Activated CD4-positive, alpha-beta memory T cell treated with anti-CD3 and anti-CD28 coated beads, Interleukin-2, amount 10 ng/mL, durations not matched to agents 7 days and 5 days (primary cell): ENCODE results near the gene OR4K1. TPM values are rescaled to one million over a fixed set of nuclear protein-coding genes. Genes with fewer than 3 reads are reported as not detected.

ENCODE experiments used
- CTCF ChIA-PET: fragments of 350-600 bp; sonication (Branson Sonifier 250); formaldehyde crosslinking; loops from one replicate; lab custom pipeline; 2021; ENCODE audit warnings: antibody characterized with exemption, inconsistent platforms; lab: Charles Lee
- POLR2A ChIA-PET: fragments of 350-600 bp; sonication (Branson Sonifier 250); formaldehyde crosslinking; loops from one replicate; lab custom pipeline; 2021; ENCODE audit warnings: antibody characterized with exemption; lab: Charles Lee
- DNase-seq: peaks from one replicate; pipeline ENCODE4 v3.0.0-alpha.2; 2020
- H3K27ac Mint-ChIP-seq: one replicate; pipeline ENCODE4 v1.8.0; 2021; ENCODE audit warnings: mild to moderate bottlenecking, mixed read lengths
- H3K27me3 Mint-ChIP-seq: one replicate; pipeline ENCODE4 v1.8.0; 2021; ENCODE audit warnings: mixed read lengths
- H3K36me3 Mint-ChIP-seq: one replicate; pipeline ENCODE4 v1.8.0; 2021; ENCODE audit warnings: low read depth, mixed read lengths
- H3K4me1 Mint-ChIP-seq: one replicate; pipeline ENCODE4 v1.8.0; 2021; ENCODE audit warnings: mixed read lengths
- H3K4me3 Mint-ChIP-seq: one replicate; pipeline ENCODE4 v1.8.0; 2021; ENCODE audit warnings: mild to moderate bottlenecking, mixed read lengths
- H3K9me3 Mint-ChIP-seq: one replicate; pipeline ENCODE4 v1.8.0; 2021; ENCODE audit warnings: mixed read lengths
- total RNA-seq, 2 experiments: library from RNA; stranded (reverse); gene quantifications; one replicate each; pipeline ENCODE4 v1.2.3, GENCODE V29; 2021

The OR4K1 gene
- not detected for total RNA-seq

GRCh38 chr14:19930617-19931016, at the start of gene OR4K1:
Gene OR4K1 (plus strand): TSS chr14:19930917. CDS start chr14:19935667, 4,750 bp downstream.
- no peak for DNase-seq
- no peak within 1 kb of the TSS for H3K27ac Mint-ChIP-seq
- ChIA-PET CTCF (no interaction called here), POLR2A (no interaction called here)
- no peak within 1 kb of the TSS for H3K4me3 Mint-ChIP-seq
- no peaks in the 10 kb centered on the region for H3K36me3 Mint-ChIP-seq
- no peaks in the 10 kb centered on the region for H3K9me3 Mint-ChIP-seq
- H3K27me3 Mint-ChIP-seq = no peaks in the 10 kb centered on the region
- no peaks in the 10 kb centered on the region for H3K4me1 Mint-ChIP-seq

DNA sequence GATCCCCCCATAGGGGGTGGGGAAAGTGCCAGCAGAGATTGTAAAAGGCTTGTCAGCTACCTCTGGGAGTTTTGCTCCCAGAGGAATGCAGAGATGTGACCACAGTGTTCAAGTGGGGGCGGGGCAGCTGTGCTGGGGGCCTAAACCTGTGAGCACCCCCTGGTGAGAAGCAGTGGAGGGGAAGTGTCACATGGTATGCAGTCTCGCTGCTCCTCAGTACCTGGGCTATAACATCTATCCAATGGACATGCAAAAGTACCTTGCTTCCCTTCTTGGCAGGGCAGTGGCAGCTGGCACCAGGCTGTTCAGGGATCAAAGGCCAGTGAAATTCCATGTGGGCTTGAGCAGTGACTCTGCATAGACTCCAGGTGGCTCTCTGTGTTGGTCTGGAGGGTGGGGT, 35.4 kb upstream of the OR4K1 start:
- Mint-ChIP-seq H3K4me3 (no peak overlapping the region), H3K27me3 (no peaks in the 10 kb centered on the region), H3K4me1 (no peaks in the 10 kb centered on the region), H3K36me3 (no peaks in the 10 kb centered on the region), H3K27ac (no peak overlapping the region), H3K9me3 (peaks cover 33% of the 10 kb centered on the region)
- ChIA-PET CTCF (no interaction called here), POLR2A (no interaction called here)
- DNase-seq = no peak

GRCh38 chr14:19900999-19901398, 29.7 kb upstream of the OR4K1 start:
- CTCF ChIA-PET = no interaction called here
- Mint-ChIP-seq H3K4me1 (no peaks in the 10 kb centered on the region), H3K9me3 (peaks cover 13% of the 10 kb centered on the region), H3K4me3 (no peak overlapping the region), H3K27ac (no peak overlapping the region), H3K27me3 (no peaks in the 10 kb centered on the region), H3K36me3 (no peaks in the 10 kb centered on the region)
- no peak for DNase-seq
- POLR2A ChIA-PET = no interaction called here

DNA sequence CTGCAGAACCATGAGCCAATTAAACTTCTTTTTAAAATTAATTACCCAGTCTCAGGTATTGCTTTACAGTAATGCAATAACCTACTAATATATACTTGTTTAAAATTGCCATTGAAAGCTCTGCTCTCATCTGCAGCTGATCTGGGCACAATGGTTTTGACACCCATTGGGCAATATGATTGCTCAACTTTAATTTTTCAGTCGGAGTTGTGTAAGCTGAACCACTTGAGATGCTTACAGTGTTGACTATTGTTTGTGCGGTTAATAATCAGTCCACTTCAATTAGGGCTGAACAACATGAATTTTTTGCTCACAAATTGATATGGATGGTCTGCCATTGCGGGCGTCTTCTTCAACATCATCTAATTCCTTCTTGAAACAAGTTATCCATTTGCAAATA, 28.3 kb upstream of the OR4K1 start:
- H3K27me3 Mint-ChIP-seq = no peaks in the 10 kb centered on the region
- no peak for DNase-seq
- peaks cover 3% of the 10 kb centered on the region for H3K9me3 Mint-ChIP-seq
- no peaks in the 10 kb centered on the region for H3K36me3 Mint-ChIP-seq
- H3K4me1 Mint-ChIP-seq = no peaks in the 10 kb centered on the region
- H3K4me3 Mint-ChIP-seq = no peak overlapping the region
- CTCF ChIA-PET = no interaction called here
- no peak overlapping the region for H3K27ac Mint-ChIP-seq
- POLR2A ChIA-PET = no interaction called here

- Mint-ChIP-seq H3K27ac (no peak overlapping the region), H3K4me1 (no peaks in the 10 kb centered on the region), H3K36me3 (no peaks in the 10 kb centered on the region), H3K27me3 (no peaks in the 10 kb centered on the region), H3K4me3 (no peak overlapping the region), H3K9me3 (peaks cover 6% of the 10 kb centered on the region)
- DNase-seq = no peak
- POLR2A ChIA-PET = no interaction called here
- CTCF ChIA-PET = no interaction called here
Observed at GRCh38 chr14:19906665-19907064, 24.1 kb upstream of the OR4K1 start.

DNA sequence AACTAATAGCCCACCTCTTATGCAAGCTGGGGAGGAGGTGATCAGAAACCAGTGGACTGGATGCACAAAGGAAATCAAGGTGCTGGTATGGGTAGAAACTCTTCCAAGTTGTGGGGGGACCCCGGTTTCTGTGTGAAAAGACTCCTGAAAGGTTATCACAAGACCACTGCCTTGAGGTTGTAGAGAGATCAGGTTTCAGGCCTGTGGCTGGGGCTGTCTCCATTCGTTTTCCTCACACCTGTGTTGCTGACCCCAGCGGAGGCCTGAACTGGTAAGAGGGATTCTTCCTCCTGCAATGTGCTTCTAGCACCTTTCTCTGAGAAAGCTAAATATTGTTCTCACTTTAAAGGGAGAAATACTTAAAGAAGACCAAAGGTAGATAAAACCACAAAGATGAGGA, 19.6 kb upstream of the OR4K1 start:
- Mint-ChIP-seq H3K4me3 (no peak overlapping the region), H3K4me1 (no peaks in the 10 kb centered on the region), H3K36me3 (no peaks in the 10 kb centered on the region), H3K9me3 (peaks cover 6% of the 10 kb centered on the region), H3K27ac (no peak overlapping the region), H3K27me3 (no peaks in the 10 kb centered on the region)
- POLR2A ChIA-PET = no interaction called here
- no peak for DNase-seq
- CTCF ChIA-PET = no interaction called here

DNA sequence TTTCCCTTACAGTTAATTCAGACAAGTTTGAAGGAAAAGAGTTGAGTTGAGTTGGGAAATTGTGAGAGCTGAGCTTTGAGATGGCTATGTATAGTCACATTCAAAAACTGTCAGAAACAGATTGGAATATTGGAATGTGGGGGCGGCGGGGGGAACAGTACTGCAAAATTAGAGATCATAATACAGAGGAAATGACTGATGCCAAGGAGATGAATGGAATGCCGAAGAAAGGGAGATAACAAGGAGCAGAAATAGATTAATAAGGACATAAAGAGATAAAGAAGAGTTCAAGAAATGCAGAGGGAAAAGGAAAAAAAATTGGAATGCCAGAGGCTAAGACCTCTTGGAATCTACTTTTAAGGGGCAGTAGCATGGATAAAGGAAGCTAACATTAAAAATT, 13.5 kb upstream of the OR4K1 start:
- Mint-ChIP-seq H3K9me3 (no peaks in the 10 kb centered on the region), H3K27me3 (no peaks in the 10 kb centered on the region), H3K4me1 (no peaks in the 10 kb centered on the region), H3K36me3 (no peaks in the 10 kb centered on the region), H3K4me3 (no peak overlapping the region), H3K27ac (no peak overlapping the region)
- no peak for DNase-seq
- POLR2A ChIA-PET = no interaction called here
- CTCF ChIA-PET = no interaction called here

- H3K36me3 Mint-ChIP-seq = no peaks in the 10 kb centered on the region
- POLR2A ChIA-PET = no interaction called here
- DNase-seq = no peak
- H3K27me3 Mint-ChIP-seq = no peaks in the 10 kb centered on the region
- H3K4me3 Mint-ChIP-seq = no peak overlapping the region
- no peak overlapping the region for H3K27ac Mint-ChIP-seq
- H3K9me3 Mint-ChIP-seq = no peaks in the 10 kb centered on the region
- CTCF ChIA-PET = no interaction called here
- H3K4me1 Mint-ChIP-seq = no peaks in the 10 kb centered on the region
Observed at GRCh38 chr14:19917955-19918518, 12.7 kb upstream of the OR4K1 start.

DNA sequence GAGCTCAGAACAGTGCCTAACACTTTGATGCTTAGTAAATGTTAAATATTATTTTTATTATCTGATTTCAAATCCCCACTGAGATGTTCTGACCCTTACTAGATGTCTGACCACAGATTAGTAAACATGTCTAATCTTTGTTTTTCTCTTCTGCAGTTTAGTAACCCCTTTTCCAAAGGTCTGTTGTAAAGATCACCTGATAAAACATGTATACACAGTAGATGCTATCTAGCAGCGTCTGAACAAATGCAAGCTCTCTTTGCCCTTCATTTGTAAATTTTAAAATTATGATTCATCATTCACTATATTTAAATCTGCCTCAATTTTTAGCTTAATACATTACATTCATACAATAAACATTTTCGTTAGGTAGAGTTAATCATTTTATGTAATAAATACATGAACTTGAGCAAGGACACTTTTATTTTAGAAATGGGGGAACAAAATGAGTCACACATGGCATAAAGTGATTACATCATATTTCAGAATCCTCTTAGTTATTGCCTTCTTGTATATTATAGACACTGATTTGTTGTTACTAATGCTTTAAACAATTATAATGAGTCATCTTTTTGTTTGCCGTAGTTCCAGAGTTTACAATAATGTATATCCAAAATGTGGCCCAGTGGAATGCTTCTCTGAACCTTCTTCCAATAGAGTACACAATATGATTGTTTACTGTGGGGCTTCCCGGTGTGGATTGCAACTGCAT, 12.0 kb upstream of the OR4K1 start:
- ChIA-PET CTCF (no interaction called here), POLR2A (no interaction called here)
- Mint-ChIP-seq H3K9me3 (no peaks in the 10 kb centered on the region), H3K4me1 (no peaks in the 10 kb centered on the region), H3K4me3 (no peak overlapping the region), H3K27ac (no peak overlapping the region), H3K36me3 (no peaks in the 10 kb centered on the region), H3K27me3 (no peaks in the 10 kb centered on the region)
- no peak for DNase-seq

DNA sequence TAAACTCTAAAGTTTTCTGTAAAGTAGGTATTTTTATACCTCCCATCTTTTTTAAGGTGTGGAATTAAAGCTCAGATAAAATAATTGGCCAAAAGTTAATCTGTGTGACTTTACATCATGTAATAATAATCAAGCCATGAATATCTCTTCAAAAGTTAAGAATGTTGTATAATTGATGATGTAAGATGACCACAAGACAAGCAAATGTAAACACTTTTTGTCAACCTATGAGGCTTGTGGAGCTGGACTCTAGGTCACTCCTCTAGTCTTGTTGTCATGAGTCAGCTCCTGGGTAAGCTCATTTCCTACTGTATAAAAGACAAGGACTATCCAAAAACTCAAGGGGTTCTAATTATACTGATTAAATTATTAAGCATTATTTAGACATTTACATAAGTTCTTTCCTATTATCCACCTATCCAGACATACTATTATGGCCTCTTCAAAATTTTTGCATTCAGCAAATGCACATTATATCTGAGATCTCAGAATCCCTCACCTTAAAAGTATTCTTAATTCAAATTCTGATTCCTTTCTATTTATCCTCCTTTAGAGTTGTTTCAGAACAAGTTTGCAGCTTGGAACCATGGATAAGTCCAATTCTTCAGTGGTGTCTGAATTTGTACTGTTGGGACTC, 10.6 kb upstream of the OR4K1 start, which contains the start of gene OR4K5:
Gene OR4K5, plus strand, starts transcription at position 587 of the 637 bp plus-strand sequence. Its CDS starts 0 bp downstream, at position 587.
- CTCF ChIA-PET = no interaction called here
- Mint-ChIP-seq H3K4me1 (no peaks in the 10 kb centered on the region), H3K4me3 (no peak within 1 kb of the TSS), H3K27me3 (no peaks in the 10 kb centered on the region), H3K9me3 (no peaks in the 10 kb centered on the region), H3K27ac (no peak within 1 kb of the TSS), H3K36me3 (no peaks in the 10 kb centered on the region)
- POLR2A ChIA-PET = no interaction called here
- DNase-seq = no peak

DNA sequence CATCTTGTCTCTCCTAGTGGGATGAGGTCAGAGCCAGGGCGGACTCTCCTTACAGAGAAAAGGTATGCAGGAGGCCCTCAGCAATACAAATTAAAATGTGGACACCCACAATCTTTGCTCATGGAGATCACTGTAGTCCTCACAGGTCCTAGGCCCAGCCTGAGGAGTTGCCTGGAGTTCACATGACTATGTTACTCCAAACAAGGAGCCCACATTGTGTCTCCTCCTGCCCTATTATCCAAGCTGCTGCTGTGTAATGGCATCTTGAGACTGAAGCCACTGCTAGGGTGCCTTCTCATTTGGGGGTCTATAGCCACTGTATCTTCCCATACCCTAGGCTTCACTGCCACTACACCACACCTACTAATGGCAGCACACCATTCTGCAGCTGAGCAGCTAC, 11.0 kb downstream of the OR4K1 start:
- no peak overlapping the region for H3K4me3 Mint-ChIP-seq
- CTCF ChIA-PET = no interaction called here
- H3K9me3 Mint-ChIP-seq = no peaks in the 10 kb centered on the region
- H3K4me1 Mint-ChIP-seq = no peaks in the 10 kb centered on the region
- no peaks in the 10 kb centered on the region for H3K27me3 Mint-ChIP-seq
- H3K36me3 Mint-ChIP-seq = no peaks in the 10 kb centered on the region
- POLR2A ChIA-PET = no interaction called here
- H3K27ac Mint-ChIP-seq = no peak overlapping the region
- no peak for DNase-seq

GRCh38 chr14:19947413-19948090, 16.8 kb downstream of the OR4K1 start:
- no peak overlapping the region for H3K4me3 Mint-ChIP-seq
- POLR2A ChIA-PET = no interaction called here
- H3K36me3 Mint-ChIP-seq = no peaks in the 10 kb centered on the region
- no peak overlapping the region for H3K27ac Mint-ChIP-seq
- H3K27me3 Mint-ChIP-seq = no peaks in the 10 kb centered on the region
- CTCF ChIA-PET = no interaction called here
- H3K4me1 Mint-ChIP-seq = no peaks in the 10 kb centered on the region
- DNase-seq = no peak
- H3K9me3 Mint-ChIP-seq = peaks cover 2% of the 10 kb centered on the region

GRCh38 chr14:19949218-19949617, 18.5 kb downstream of the OR4K1 start:
- Mint-ChIP-seq H3K27me3 (no peaks in the 10 kb centered on the region), H3K9me3 (peaks cover 2% of the 10 kb centered on the region), H3K4me1 (no peaks in the 10 kb centered on the region), H3K4me3 (no peak overlapping the region), H3K36me3 (no peaks in the 10 kb centered on the region), H3K27ac (no peak overlapping the region)
- ChIA-PET POLR2A (no interaction called here), CTCF (no interaction called here)
- no peak for DNase-seq
